ENCODE measurements around the gene TFIP11.

The TFIP11 gene

DNA sequence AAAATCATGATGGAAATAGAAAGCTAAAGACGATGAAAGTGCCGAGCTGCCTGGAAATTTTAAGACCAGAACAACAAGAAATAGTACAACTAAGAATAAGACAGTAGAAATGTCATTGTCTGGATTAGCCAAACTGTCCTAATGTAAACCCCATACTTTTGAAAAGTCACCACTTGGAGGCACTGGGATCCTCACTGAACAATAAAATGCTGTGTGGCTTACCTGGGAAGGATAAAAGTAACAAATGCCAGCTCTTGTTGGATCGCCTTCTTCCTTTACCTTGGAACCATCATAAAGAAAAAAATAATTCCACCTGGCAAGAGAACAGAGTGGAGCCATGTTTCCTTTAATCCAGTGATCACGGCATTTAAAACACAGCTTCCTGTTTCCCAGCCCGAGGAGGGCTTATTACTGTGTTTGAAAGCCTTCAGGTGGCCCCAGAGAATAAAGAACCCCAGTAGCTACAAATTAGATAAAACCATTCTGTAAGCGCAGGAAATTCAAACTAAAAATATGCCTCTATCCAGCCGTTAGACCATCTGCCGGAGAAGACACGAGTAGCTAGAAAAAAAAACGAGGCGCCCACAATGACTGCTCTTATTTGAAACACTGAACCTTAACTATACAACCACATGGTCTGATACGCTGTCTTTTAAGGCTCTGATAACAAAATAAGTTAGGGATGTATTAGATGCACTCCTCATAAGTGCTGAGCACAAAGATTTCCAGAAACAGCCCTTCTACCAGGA is 33.1 kb downstream of the TFIP11 start:
- no peak for DNase-seq (ENCODE audit: low spot score)

DNA sequence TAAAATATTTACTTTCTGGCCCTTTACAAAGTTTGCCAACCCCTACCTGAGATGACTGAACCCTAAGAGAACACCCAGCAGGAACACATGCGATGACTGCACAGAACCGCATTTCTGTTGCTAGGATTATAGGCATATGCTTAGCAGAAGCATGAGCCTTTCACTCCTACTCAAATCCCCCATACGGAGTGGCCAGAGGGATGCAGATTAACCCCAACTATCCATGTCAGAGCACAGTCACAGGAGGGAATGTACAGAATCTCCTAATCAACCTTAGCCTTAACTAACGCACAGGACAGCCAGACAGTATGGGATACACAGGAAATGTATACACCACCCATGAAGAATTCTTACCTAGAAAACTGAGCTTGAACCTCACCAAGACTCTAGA is 34.9 kb downstream of the TFIP11 start:
- DNase-seq (ENCODE audit: low spot score) = no peak

DNA sequence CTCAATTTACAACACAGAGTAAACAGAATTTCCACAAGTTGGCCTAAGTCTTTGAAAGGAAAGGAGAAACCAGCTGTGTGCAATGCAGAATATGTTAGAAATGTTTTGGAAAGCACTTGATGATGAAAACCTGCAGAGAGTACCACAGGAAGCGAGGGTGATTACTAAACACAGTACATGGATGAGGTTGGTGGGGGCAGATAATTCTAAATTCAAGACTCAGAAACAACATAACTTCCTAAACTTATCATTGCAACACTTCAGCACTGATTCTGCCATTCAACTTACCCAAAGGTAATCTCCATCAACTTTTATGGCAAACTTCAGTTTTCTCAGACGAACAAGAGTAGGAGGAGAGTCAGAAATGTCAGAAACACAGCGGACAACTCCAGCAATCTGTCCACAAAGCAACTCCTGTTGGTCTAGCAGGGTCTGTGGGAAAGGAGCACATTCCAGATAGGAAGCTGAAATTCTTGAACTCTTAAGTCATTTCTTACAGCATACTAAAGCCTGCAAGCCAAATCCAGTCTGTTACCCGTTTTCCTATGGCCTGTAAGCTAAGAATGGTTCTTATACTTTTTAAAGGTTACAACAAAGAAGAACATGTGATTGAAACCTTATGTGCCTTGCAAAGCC is 35.5 kb downstream of the TFIP11 start:
- no peak for DNase-seq (ENCODE audit: low spot score)

DNA sequence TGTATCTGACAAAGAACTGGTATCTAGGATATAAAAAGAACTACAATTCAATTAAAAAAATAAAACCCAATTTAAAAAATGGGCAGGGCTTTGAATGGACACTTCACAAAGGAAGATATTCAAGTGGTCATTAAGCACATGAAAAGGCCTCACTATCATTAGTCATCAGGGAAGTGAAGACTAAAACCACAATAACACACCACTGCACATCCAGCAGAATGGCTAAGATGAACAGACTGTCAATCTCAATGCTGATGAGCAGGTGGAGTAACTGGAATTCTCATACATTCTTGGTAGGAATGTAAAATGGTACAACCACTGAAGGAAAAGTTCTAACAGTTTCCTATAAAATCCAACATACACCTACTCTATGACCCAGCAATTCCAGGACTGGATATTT is 37.6 kb downstream of the TFIP11 start:
- no peak for DNase-seq (ENCODE audit: low spot score)

DNA sequence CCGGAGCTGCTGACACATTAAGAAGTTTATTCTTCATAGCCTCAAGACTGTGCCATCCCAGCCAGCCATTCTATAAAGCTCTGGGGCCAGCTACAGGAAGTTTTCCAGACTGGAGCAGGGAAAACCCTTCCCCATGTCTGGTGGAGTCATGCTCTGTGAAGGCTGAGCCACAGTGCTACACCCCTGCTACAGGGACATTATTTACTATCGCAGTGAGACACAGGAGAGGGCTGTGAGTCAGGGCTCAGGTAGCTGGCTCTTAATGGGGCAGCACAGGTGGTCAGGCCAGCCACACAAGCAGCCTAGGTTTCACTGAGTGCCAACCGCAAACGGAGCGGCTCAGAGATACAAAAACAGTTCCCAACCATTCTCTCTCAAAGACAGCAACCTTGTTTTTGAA is 40.8 kb downstream of the TFIP11 start:
- DNase-seq (ENCODE audit: low spot score) = no peak

DNA sequence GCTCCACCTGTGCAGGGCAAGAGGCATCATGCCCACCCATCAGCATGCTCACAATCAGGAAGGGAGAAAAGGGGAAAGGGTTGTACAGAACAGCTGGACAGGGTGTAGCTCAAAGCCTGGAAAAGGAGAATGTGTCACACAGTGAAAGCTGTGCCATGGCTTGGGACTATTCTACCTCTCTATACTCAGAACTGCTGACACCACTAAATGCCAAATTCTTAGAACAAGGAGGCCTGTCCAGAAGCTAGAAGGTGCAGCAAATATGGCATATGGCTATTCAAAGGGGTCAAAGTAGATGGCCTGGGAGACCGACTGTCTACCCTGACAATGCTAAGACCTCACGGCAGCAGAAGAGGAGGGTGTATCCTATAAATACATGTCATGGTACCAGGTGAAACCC is 41.5 kb downstream of the TFIP11 start:
- no peak for DNase-seq (ENCODE audit: low spot score)

DNA sequence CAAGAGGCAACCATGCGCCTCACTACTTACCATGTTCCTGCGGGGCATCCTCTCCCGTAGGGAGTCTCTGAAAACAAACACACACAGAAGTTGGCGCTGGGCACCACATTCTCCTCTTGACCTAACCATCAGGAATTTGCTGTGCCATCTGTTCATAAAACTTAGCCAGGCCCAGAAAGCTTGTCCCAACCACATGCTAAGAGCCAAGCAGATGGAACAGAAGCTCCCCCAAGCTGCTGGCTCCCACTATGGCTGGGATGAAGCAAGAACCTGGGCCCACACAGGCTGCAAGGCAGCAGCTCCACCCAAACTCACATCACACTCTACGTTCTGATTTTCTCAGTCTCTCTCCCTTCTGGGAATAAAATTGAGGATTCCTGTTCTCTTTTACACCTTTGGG is 46.1 kb downstream of the TFIP11 start:
- no peak for DNase-seq (ENCODE audit: low spot score)

DNA sequence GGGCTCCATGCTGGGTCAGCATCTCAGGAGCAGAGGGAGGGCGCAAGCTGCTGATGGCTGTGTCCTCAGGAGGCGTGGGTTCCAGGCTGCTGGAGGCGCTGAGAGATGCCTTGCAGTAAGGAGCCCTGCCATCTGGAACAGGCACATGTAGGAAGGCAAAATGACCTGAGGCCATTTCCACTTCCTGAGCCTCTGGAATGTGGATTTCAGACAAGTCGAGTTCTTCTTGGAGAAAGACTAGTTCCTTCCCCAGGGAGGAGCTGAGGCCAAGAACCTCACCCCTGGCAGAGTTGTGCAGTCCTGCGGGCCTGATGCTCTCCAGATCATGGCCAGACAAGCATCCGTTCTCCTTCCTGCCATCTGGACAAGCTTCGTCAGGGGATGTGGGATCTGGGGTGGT is 48.0 kb downstream of the TFIP11 start:
- no peak for DNase-seq (ENCODE audit: low spot score)

DNA sequence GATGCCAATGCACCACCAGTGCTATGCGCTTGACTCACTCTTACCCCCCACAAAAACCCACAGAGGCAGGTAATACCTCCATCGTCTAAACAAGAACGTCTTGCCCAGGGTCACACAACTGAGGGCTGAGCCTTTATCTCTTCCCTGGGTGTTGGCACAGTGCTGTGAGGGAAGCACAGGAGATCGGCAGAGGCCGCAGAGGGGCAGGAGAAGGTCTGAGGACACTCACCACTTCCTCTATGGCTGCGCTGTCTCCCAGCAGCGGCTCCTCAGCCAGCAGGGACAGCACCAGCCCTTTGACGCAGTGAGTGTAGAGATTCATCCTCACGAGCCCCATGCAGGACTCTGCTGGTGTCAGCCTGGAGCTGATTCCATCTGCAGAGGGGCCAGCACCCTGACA is 48.6 kb downstream of the TFIP11 start:
- no peak for DNase-seq (ENCODE audit: low spot score)

DNA sequence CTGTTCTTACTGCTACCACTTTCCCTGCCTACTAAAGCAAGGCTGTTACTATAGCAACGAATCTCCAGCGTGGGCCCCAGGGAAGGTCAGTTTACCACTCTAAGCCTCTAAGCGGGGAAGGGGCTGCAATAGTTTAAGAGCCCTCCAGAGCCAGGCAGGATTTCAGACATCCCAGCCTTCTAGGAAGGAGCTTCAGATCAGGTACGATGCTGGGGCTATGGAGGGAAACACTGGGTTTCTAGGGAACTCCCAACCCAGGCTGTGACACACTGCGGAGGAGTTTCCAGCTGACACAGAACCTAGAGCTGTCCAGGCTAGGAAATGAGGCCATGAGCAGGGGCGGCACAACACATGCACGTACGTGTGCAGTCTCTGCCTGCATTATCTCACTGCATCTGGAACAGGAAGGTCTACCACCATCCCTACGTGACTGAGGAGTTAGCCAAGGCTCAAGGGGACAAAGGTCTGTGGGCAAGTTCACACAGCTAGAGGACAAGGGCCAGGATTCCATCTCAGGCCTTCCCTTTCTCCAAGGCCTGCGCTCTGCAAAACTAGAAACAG is 49.1 kb downstream of the TFIP11 start:
- DNase-seq (ENCODE audit: low spot score) = no peak

DNA sequence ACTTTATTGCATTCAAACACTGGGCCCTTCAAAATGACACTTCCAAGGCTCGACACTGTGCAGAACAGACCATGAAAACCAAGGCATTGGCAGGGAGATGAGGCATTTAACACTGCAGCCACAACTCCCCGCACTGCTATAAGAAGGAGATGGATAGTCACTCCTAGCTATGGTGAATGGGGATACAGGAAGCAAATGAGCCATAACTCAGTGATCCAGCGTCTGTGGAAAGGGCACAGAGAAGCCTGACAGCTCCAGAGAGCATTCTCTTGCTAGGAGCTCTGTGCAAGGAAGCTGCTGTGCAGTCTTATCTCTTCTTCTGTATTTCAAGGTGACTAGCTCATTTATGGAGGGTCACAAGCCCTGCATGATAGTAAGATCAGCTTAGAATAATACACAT is 49.6 kb downstream of the TFIP11 start:
- DNase-seq (ENCODE audit: low spot score) = no peak

DNA sequence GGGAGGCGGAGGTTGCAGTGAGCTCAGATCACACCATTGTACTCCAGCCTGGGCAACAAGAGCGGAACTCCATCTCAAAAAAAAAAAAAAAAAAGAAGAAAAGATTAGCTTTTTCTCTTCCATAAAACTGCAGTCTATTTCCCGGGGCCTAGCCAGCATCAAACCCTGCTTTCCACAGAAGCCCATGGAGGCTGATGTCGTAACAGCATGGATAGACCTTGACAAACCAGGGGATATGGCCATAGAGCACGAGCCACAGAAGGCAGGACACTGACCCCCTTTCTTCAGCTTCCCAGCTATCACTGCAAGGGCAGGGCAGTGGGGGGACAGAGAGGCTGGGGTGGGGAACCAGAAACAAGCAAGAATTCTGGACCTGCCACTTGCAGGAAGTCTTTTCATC is 50.2 kb downstream of the TFIP11 start:
- no peak for DNase-seq (ENCODE audit: low spot score)

DNA sequence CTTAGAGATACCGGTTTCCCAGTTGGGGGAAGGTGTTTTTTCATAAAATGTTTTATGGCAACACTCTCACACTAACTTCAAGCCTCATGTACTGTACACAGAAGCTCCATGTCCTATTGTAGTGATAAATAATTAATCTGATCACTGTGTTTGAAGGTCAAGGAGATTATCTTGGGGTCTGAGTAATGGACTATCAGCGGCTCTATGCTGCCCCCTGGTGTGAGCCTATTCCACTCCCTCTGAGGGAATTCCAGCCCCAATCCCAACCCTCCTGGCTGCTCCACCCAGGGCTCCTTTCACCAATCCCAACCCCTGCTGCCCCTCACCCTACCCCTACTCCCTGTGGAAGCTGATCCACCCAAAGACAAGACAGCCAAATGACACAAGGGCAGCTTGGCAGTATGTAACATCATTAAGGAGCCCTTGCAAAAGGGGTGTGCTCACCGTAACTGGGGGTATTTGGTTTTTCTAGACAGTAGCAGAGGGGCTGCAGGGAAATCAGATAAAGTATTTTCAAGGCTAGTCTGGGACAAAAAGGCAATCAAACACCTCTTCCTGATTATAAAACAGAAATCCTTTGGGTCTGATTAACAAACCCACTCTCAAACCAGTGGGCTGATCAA is 51.0 kb downstream of the TFIP11 start:
- DNase-seq (ENCODE audit: low spot score) = no peak

DNA sequence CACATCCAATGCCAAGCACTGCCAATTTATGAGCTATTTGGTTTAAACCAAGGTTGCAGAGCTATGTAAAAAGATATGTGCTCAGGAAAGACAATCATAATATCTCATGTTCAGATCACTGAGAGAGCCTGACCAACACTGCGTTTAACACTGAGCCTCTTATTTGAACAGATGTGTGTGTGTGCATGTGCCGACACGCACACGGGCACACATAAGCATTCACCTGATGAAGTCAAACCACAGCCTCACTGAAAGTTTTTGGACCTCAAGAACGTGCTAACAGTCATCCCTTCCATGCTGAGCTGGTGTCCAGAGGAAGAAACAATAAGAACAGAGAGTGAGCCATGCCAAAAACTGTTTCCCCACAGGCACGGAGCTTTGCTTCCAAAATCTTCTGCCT is 52.1 kb downstream of the TFIP11 start:
- no peak for DNase-seq (ENCODE audit: low spot score)

DNA sequence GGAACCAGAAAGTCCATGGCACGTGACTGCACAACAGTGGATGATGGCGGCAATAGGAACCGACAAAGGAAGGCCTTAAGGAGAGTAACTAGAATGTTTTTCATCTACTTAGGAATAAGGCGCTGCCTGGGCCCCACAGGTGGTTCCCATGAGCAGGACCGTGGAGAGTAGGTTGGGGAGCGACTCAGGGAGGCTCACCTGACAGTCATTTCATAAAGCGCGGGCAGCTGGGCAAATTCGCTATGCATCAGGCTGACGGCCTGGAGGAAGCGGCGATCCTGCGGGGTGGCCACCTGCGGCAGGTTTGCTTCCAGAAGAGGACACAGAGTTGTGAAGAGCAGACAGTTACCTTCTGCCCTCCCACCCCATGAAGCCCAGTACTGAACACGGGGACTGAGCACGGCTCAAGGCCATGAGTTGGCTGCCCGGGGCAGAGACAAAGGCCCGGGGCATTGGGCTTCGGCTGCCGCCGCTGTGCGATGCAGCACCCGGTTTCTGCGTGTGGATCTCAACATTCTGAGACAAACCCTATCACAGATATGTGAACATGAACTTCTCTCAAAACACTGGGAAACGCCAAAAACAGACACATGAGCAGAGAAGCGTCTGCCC is 54.5 kb downstream of the TFIP11 start:
- no peak for DNase-seq (ENCODE audit: low spot score)

DNA sequence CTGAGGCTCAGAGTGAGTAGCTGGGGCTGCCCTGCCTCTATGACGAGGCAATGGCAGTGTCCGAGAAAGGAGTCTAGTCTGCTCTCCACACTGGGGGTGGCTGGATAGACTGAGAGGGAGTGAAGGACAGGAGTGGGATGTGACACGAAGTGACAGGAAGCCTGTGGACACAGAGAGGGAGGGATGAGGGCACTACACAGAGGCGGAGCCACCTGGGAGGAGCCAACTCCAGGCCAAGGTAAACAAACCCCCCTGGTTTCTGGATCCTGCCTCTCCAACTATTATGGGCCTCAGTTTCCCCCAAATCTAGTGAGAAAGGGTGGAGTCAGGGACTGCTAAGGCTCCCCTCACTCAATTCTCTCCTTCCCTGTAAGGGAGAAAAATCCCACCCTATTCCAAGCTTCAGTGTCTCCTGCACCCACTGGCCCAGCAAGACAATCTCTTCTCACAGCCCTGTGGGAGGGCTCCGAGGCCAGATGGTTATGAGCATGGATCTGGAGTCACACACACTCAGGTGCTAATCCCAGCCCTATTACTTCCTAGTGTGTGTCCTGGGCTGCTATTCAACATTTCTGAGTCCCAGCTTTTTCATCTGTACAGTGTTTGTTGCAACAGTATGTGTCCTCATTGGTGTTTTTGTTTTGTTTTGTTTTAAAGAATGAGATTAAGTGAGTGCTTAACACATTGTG is 58.3 kb downstream of the TFIP11 start:
- DNase-seq (ENCODE audit: low spot score) = no peak

DNA sequence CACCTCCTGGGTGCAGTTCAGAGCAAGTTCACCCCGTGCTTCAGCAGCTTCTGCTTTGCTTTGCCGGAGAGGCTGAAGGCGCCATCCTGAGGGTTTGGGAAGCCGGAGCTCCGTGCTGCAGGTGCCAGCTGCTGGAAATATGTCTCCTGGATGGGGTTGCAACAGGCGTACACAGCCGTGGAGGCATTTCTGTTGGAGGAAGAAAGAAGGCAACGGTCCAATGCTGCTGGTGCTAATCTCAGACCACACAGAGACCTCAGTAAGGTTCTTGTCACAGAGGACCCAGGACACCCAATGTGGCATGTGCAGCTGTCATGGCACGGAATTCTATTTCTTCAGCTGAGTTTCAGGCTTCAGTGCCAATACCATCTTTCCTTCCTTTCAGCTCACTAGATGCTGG is 59.1 kb downstream of the TFIP11 start:
- no peak for DNase-seq (ENCODE audit: low spot score)

DNA sequence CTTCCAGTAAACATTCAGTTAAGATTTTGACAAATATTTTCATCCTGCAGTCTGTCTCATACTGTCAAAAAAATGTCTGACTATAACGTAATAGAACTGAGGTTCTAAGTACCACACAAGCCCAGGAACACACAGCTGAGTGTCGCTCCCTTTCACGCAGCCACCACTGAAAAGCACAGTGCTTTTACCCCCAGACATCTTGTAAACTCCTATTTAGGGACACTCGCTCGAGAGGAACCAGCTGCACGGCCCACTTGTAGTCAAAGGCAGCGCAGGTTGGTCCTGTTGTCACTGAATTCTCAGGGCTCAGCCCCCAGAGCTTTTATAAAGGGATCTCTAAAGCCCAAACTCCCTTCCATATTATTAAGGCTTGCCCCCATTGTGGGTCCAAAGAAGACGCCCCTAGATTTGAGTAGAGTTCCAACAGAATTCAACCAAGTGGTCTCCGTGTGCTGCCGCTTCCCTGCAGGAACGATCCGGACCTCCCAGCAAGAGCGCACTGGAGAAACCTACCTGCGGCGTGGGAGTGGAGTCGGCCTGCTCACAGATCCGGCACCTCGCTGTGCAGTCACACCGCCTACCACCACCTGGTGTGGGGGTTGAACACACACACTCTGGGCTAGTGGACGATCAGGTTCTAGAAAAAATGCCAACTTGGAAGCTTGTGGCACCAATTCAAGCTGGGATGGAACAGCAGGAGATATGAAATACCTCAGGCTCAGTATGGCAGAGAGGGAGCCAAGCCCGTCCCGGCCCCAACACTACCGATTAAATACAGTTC is 59.8 kb downstream of the TFIP11 start:
- DNase-seq (ENCODE audit: low spot score) = no peak

DNA sequence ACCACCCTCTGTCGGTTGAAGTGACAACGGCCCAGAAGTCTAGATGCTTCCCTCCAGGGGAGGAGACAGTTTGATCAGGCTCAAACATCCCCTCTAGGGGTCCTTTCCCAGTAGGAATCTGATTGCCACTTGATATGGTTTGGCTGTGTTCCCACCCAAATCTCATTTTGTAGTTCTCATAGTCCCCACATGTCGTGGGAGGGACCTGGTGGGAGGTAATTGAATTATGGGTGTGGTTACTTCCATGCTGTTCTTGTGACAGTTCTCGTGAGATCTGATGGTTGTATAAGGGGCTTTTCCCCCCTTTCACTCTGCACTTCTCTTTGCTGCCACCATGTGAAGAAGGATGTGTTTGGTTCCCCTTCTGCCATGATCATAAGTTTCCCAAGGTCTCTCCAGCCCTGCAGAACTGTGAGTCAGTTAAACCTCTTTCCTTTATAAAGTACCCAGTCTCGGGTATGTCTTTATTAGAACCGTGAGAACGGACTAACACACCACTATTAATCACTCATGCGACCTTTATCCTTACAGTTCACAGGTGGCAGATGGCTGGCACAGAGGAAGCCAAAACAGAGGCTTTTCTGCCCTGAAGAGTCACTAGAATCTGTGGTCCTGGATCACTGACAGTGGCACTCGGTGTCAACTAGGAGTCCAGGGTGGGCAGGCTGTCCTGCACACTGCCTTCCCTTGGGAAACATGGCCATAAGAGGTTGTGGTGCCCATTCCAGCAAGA is 61.7 kb downstream of the TFIP11 start:
- DNase-seq (ENCODE audit: low spot score) = no peak

DNA sequence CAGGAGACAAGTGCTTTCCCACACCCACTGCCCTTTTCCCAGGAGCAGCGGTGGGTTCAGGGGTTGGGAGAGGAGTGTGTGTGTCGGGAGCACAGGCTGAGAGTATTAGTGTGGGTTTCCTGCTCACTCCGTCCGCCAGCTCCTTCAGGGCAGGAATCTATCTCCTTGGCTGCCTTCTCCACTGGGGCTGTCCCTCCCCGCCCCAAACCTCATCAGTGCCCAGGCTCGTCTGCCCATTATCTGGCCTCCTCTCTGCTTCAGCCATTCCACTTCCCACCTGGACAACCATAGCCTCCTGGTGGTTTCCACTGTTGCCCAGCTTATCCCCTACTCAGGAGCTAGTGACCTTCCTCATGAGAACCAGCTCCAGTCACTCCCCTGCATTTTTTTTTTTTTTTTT is 63.3 kb downstream of the TFIP11 start:
- DNase-seq (ENCODE audit: low spot score) = no peak

DNA sequence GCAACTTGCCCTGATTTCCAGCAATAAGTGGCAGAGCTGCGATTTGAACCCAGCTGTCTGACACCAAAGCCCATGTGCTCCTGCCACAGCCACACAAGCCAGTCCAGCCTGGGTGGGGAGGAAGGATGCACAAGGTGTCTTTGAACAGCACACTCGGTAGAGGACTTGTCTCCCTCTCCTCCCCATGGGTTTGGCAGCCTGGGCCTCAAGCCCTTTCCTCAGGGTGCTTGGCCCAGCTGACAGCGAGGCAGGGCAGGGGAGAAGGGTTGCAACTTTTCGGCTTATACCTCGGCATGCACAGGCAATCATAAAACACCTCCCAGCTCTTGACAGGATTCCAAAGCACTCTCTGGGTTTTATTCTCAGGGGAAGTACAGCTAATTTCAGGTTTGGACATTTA is 63.9 kb downstream of the TFIP11 start:
- DNase-seq (ENCODE audit: low spot score) = no peak
